ENCODE results near the gene PTPRN2.

DNA sequence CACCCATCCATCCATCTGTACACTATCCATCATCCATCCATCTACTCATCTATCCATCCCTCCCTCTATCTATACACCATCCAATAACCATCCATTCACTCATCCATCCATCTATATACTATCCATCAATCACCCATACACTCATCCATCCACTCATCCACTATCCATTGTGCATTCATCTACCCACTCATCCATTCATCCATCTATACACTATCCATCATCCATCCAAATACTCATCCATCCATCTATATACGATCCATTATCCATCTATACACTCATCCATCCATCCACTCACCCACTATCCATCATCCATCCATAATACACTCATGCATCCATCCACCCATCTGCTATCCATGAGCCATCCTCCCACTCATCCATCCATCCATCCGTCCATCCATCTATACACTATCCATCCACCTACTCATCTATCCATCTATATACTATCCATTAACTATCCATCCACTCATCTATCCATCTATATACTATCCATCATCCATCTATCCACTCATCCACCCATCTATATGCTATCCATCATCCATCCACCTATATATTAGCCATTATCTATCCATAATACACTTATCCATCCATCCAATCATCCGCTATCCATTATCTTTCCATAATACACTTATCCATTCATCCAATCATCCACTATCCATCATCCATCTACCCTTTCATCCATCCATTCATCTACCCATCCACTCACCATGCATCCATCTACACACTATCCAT, 765.5 kb downstream of the PTPRN2 start:
- TF ChIP-seq YY1 (IDR thresholded peaks at IDR 0.05; ENCODE audit: low read depth) = no peak
- TF ChIP-seq, protein P1, sequence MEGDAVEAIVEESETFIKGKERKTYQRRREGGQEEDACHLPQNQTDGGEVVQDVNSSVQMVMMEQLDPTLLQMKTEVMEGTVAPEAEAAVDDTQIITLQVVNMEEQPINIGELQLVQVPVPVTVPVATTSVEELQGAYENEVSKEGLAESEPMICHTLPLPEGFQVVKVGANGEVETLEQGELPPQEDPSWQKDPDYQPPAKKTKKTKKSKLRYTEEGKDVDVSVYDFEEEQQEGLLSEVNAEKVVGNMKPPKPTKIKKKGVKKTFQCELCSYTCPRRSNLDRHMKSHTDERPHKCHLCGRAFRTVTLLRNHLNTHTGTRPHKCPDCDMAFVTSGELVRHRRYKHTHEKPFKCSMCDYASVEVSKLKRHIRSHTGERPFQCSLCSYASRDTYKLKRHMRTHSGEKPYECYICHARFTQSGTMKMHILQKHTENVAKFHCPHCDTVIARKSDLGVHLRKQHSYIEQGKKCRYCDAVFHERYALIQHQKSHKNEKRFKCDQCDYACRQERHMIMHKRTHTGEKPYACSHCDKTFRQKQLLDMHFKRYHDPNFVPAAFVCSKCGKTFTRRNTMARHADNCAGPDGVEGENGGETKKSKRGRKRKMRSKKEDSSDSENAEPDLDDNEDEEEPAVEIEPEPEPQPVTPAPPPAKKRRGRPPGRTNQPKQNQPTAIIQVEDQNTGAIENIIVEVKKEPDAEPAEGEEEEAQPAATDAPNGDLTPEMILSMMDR (IDR thresholded peaks at IDR 0.05) = no peak
- no peak for TF ChIP-seq RFX5 (IDR thresholded peaks at IDR 0.05; ENCODE audit: low read length)
- TF ChIP-seq NRF1 (IDR thresholded peaks at IDR 0.05; ENCODE audit: low read depth, low read length) = no peak
- no peak for TF ChIP-seq EZH2phosphoT487 (IDR thresholded peaks at IDR 0.05; ENCODE audit: borderline replicate concordance, low read depth)
- TF ChIP-seq TEAD4 (IDR thresholded peaks at IDR 0.05; ENCODE audit: borderline replicate concordance, insufficient read depth) = no peak
- no peak for TF ChIP-seq EP300 (IDR thresholded peaks at IDR 0.05; ENCODE audit: borderline replicate concordance in 1 of 2, low read depth in 1 of 2, low read length in 1 of 2)
- TF ChIP-seq POLR2AphosphoS5 (IDR thresholded peaks at IDR 0.05; ENCODE audit: low read depth, low read length) = no peak
- TF ChIP-seq, protein P2, sequence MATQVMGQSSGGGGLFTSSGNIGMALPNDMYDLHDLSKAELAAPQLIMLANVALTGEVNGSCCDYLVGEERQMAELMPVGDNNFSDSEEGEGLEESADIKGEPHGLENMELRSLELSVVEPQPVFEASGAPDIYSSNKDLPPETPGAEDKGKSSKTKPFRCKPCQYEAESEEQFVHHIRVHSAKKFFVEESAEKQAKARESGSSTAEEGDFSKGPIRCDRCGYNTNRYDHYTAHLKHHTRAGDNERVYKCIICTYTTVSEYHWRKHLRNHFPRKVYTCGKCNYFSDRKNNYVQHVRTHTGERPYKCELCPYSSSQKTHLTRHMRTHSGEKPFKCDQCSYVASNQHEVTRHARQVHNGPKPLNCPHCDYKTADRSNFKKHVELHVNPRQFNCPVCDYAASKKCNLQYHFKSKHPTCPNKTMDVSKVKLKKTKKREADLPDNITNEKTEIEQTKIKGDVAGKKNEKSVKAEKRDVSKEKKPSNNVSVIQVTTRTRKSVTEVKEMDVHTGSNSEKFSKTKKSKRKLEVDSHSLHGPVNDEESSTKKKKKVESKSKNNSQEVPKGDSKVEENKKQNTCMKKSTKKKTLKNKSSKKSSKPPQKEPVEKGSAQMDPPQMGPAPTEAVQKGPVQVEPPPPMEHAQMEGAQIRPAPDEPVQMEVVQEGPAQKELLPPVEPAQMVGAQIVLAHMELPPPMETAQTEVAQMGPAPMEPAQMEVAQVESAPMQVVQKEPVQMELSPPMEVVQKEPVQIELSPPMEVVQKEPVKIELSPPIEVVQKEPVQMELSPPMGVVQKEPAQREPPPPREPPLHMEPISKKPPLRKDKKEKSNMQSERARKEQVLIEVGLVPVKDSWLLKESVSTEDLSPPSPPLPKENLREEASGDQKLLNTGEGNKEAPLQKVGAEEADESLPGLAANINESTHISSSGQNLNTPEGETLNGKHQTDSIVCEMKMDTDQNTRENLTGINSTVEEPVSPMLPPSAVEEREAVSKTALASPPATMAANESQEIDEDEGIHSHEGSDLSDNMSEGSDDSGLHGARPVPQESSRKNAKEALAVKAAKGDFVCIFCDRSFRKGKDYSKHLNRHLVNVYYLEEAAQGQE (IDR thresholded peaks at IDR 0.05; ENCODE audit: low read depth, low read length) = no peak
- TF ChIP-seq, protein P3, sequence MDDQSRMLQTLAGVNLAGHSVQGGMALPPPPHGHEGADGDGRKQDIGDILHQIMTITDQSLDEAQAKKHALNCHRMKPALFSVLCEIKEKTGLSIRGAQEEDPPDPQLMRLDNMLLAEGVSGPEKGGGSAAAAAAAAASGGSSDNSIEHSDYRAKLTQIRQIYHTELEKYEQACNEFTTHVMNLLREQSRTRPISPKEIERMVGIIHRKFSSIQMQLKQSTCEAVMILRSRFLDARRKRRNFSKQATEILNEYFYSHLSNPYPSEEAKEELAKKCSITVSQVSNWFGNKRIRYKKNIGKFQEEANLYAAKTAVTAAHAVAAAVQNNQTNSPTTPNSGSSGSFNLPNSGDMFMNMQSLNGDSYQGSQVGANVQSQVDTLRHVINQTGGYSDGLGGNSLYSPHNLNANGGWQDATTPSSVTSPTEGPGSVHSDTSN (IDR thresholded peaks at IDR 0.05) = no peak
- TF ChIP-seq, protein P4, sequence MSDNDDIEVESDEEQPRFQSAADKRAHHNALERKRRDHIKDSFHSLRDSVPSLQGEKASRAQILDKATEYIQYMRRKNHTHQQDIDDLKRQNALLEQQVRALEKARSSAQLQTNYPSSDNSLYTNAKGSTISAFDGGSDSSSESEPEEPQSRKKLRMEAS (IDR thresholded peaks at IDR 0.05; ENCODE audit: low read depth) = no peak
- no peak for TF ChIP-seq GABPA (IDR thresholded peaks at IDR 0.05; ENCODE audit: low read depth)
